NB4 (cell line): Measurements from ENCODE around the gene TGDS.
A peak's percentile ranks its signal among the peaks of the same experiment; 100 is the strongest.

Source experiments
- DNase-seq: peaks from one replicate; pipeline ENCODE4 v3.0.0; 2010; ENCODE audit warnings: low read depth
- H3K4me3 ChIP-seq: one replicate; pipeline ENCODE4 v1.5.1; 2011; ENCODE audit warnings: mild to moderate bottlenecking, low read depth, low read length, moderate library complexity
- MYC ChIP-seq: IDR thresholded peaks from 2 replicates; pipeline ENCODE4 v1.6.1; 2011; ENCODE audit warnings: low read depth, low read length
- POLR2A ChIP-seq: IDR thresholded peaks from 2 replicates; pipeline ENCODE4 v1.6.1; 2011; ENCODE audit warnings: mild to moderate bottlenecking; ENCODE audit not compliant: insufficient read length; ENCODE audit errors: extremely low read depth
- TF ChIP-seq, protein P1 (sequence below): IDR thresholded peaks from 2 replicates; pipeline ENCODE4 v1.6.1; 2011; ENCODE audit warnings: low read depth, low read length
- TF ChIP-seq, protein P2 (sequence below): IDR thresholded peaks from one replicate; pipeline ENCODE4 v1.5.1; 2012; ENCODE audit warnings: low read depth, low read length

The TGDS gene

DNA sequence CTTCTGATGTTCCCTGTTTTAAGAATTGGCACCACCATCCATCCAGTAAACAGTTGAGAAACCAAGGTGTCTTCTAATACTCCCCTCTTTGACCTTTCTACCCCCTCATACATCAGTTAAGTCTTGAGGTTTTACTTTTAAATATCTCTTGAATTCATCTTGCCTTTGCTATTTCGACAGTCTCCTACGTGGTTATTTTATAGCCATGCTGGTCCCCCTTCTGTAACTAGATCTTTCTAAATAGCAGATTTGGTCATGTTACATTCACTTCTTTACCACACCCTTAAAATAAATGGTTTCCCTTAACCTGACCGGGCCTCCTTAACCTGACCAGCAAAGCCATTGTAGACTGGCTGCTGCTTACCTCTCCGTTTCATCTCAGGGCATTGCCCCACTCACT lies 11.1 kb upstream of the TGDS start:
- DNase-seq, result peak; percentile 60
- no peak overlapping the region for H3K4me3 ChIP-seq
- TF ChIP-seq, protein P1, sequence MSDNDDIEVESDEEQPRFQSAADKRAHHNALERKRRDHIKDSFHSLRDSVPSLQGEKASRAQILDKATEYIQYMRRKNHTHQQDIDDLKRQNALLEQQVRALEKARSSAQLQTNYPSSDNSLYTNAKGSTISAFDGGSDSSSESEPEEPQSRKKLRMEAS, result no peak
- TF ChIP-seq, protein P2, sequence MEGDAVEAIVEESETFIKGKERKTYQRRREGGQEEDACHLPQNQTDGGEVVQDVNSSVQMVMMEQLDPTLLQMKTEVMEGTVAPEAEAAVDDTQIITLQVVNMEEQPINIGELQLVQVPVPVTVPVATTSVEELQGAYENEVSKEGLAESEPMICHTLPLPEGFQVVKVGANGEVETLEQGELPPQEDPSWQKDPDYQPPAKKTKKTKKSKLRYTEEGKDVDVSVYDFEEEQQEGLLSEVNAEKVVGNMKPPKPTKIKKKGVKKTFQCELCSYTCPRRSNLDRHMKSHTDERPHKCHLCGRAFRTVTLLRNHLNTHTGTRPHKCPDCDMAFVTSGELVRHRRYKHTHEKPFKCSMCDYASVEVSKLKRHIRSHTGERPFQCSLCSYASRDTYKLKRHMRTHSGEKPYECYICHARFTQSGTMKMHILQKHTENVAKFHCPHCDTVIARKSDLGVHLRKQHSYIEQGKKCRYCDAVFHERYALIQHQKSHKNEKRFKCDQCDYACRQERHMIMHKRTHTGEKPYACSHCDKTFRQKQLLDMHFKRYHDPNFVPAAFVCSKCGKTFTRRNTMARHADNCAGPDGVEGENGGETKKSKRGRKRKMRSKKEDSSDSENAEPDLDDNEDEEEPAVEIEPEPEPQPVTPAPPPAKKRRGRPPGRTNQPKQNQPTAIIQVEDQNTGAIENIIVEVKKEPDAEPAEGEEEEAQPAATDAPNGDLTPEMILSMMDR, result no peak
- TF ChIP-seq POLR2A (no peak), MYC (no peak)

DNA sequence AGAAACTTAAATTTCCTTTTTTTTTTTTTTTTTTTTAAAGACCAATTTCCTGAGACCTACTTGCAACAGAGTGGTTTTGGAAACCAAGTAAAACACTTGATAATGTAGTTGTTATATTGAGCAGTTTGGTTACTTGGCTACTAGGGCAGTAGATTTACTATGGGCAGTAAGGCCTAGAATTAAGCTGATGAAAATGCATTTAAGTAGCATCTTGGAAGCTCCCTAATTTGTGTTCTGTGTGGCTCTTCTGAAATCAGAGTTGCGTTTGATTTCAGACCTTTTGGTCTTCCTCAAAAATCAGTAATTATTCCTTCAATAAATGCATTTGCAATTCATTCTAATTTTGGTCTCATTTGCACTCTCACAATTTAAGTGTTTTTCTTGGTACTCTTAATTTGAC lies 6.5 kb upstream of the TGDS start:
- peak overlapping the region; percentile 82 for H3K4me3 ChIP-seq
- DNase-seq, result no peak
- TF ChIP-seq MYC (no peak), POLR2A (no peak)
- TF ChIP-seq, protein P2, result no peak
- TF ChIP-seq, protein P1, result no peak

DNA sequence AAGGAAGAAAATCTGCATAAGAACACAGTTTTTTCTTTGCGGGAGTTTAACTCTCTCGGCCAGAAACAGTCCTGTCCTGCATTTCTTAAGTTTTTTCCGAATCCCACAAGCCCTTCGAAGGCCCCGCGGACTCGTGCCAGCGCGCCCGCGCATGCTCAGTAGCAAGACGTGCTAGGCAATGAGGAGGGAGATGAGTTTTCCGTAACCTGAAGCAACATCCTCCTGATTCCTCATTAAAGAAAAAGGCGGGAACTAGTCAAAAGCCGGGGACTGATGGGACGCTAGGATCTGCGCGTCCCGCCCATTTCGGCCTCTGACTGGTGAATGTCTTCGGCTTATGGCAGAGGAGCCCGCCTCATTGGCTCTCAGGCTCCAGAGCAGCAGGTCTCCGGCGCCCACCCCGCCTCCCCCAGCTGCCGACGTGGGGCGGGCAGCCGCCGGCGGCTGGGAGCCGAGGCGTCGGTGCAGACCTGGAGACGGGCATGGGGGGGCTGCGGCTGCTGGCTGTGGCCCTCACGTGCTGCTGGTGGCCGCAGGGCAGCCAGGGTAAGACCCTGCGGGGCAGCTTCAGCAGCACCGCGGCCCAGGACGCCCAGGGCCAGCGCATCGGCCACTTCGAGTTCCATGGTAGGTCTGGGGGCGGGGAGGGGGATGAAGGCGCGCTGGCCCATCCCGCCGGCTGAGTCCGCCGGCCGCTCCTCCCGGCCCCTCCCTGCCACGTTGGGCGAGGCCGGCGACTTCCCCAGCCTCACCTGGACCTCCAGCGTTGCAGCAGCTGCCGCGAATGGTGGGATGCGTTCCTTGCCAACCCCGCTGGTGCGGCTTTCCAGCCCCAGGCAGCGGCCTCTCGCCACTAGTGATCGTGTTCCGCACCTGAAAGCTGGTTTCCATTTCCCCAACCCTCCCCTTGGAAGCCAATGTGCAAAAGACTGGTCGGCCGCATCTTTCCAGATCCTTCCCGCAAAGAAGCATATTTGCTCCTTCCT lies 5.8 kb upstream of the TGDS start, which contains the start of gene GPR180:
Gene GPR180 (plus strand): TSS at position 412 of the 986 bp plus-strand sequence. CDS start 71 bp downstream, at position 483.
- peak; percentile 99 for DNase-seq
- TF ChIP-seq, protein P2, result no peak
- TF ChIP-seq, protein P1, result peak; percentile 93
- peak; percentile 48 for TF ChIP-seq MYC
- peak; percentile 68 for TF ChIP-seq POLR2A
- H3K4me3 ChIP-seq, result peak within 1 kb of the TSS; percentile 82

DNA sequence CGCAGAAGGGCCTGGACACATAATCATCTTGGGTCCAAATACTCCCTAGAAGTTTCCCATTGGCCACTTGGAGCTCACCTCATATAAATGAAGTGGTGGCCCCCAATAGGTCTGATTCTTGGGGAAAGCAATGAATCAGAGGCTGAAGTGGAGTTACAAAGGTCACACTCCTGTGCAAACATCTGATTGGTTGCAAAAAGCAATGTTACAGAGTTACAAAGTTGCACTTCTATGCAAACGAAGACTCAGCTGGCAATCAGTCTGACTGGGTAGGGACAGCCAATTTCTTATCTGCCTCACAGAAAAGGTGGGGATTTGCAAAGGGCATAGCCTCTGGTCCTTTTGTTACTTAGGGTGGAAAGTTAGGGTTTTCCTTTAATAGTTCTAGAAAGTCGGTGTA lies 3.9 kb upstream of the TGDS start:
- no peak for DNase-seq
- no peak overlapping the region for H3K4me3 ChIP-seq
- TF ChIP-seq POLR2A (no peak), MYC (no peak)
- TF ChIP-seq, protein P2, result no peak
- TF ChIP-seq, protein P1, result no peak

DNA sequence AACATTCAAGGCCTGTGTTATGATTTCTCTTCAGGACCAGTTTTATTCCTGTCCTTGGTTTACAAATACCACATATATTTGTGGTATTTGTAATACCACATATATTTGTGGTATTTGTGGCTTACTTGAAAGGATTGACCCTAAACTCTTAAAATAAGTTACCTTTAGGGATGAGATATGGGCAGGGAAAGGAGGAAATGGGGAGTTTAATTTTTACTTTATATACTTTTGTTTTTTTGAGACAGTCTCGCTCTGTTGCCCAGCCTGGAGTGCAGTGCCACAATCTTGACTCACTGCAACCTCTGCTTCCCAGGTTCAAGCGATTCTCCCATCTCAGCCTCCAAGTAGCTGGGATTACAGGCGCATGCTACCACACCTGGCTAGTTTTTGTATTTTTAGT lies 2.3 kb upstream of the TGDS start:
- no peak for TF ChIP-seq MYC
- TF ChIP-seq, protein P2, result no peak
- TF ChIP-seq, protein P1, result no peak
- no peak for TF ChIP-seq POLR2A
- DNase-seq, result no peak
- H3K4me3 ChIP-seq, result no peak overlapping the region
